Large intestine (tissue), 3 donors: ENCODE measurements around the gene ABCC3. TPM values are rescaled to one million over a fixed set of nuclear protein-coding genes. Genes with fewer than 3 reads are reported as not detected.

Source experiments
- DNase-seq, 2 donors: peaks; one replicate each; pipeline versions ENCODE4 v3.0.0 to v3.0.0-alpha.2; 2013
- H3K27ac ChIP-seq: one replicate; pipeline ENCODE4 v1.5.1; 2013; ENCODE audit warnings: low read length
- H3K27me3 ChIP-seq: 2 replicates; pipeline ENCODE4 v1.6.1; 2013; ENCODE audit warnings: low read length; ENCODE audit not compliant: control insufficient read depth, insufficient read depth
- H3K36me3 ChIP-seq: 2 replicates; pipeline ENCODE4 v1.6.1; 2013; ENCODE audit warnings: low read length; ENCODE audit not compliant: control insufficient read depth, insufficient read depth
- H3K4me1 ChIP-seq: one replicate; pipeline ENCODE4 v1.6.1; 2013; ENCODE audit warnings: low read length; ENCODE audit not compliant: control insufficient read depth, insufficient read depth
- H3K4me3 ChIP-seq: one replicate; pipeline ENCODE4 v1.5.1; 2013; ENCODE audit warnings: low read length
- H3K9me3 ChIP-seq: one replicate; pipeline ENCODE4 v1.6.1; 2013; ENCODE audit warnings: mild to moderate bottlenecking, low read depth, low read length, moderate library complexity; ENCODE audit not compliant: control insufficient read depth
- WGBS: methylation state at CpG from one replicate; pipeline ENCODE4 v1.1.5; 2013; ENCODE audit warnings: low lambda C conversion rate; ENCODE audit not compliant: insufficient coverage; 5-methylcytosine and 5-hydroxymethylcytosine counted together
- polyA plus RNA-seq: library from polyadenylated mRNA; unstranded; fragments of 120-200 nt; gene quantifications from one replicate; pipeline ENCODE4 v1.2.1, GENCODE V29; 2013

ABCC3 gene
- polyA plus RNA-seq, 1 donor = 53.7 TPM

DNA sequence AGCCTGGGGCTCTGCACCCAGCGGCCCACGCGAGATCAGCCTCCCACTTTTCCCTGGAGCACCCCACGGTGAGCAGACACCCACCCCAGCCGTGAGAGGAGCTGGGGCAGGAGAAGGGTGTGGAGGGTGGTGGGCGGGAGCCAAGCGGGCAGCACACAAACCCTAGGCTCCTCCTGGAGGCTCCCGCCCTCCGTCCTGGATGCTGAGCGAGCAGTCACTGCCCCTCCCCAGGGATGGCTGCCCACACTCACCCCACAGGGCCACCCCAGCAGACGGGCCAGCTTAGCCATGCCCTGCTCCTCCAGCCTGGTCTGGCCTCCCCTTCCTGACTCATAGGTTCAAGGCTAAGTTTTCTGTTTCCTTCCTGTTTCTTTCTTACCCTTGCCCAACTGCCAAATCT is 15.7 kb upstream of the ABCC3 start:
- Histone ChIP-seq H3K4me1 (no peaks in the 10 kb centered on the region), H3K4me3 (no peak overlapping the region), H3K27ac (no peak overlapping the region), H3K36me3 (no peaks in the 10 kb centered on the region), H3K27me3 (peaks cover 2% of the 10 kb centered on the region), H3K9me3 (no peaks in the 10 kb centered on the region)
- no peak for DNase-seq
- 57% methylated on average over 1 of the region's 11 CpGs for WGBS

DNA sequence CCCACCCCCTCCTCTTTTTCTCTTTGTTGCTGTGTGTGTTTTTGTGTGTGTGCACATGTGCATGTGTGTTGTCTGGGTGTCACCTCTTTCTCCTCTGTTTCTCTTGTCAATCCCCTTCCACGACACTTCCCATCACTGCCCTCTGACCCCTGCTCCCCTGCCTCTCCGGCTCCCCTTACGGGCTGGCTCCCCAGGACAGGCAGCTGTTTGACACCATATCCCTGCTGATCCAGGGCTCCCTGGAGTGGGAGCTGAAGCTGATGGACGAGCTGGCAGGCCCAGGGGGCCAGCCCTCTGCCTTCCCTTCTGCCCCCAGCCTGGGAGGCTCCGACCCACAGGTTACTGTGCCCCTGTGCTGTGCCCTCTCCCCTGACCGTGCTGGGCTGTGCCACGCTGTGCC is 15.2 kb upstream of the ABCC3 start:
- no peaks in the 10 kb centered on the region for H3K36me3 ChIP-seq
- no peak for DNase-seq
- H3K27ac ChIP-seq = no peak overlapping the region
- H3K4me3 ChIP-seq = no peak overlapping the region
- H3K4me1 ChIP-seq = no peaks in the 10 kb centered on the region
- no peaks in the 10 kb centered on the region for H3K9me3 ChIP-seq
- peaks cover 2% of the 10 kb centered on the region for H3K27me3 ChIP-seq
- no CpG with 5 or more reads among the region's 7 CpGs for WGBS

DNA sequence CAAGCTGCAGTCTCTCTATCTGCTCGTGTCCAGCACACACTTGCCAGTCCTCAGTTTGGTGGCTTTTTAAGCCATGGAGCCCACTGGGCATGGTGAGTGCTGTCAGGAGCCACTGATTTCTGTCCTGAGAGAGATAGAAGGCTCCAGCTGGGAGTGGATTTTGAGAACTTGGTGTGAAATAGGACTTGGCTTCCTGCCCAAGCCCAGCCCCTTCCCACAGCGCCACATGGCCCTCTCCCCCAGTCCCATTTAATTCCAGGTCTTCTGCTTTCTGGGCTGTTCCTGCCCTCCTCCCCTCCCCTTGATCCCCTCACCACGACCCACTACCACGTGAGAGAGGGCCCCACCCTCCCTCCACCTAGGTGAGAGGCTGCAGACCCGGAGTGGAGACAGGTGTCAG is 14.4 kb upstream of the ABCC3 start:
- Histone ChIP-seq H3K9me3 (no peaks in the 10 kb centered on the region), H3K36me3 (no peaks in the 10 kb centered on the region), H3K27me3 (peaks cover 2% of the 10 kb centered on the region), H3K4me1 (no peaks in the 10 kb centered on the region), H3K4me3 (no peak overlapping the region), H3K27ac (no peak overlapping the region)
- no peak for DNase-seq
- no CpG with 5 or more reads among the region's 5 CpGs for WGBS

DNA sequence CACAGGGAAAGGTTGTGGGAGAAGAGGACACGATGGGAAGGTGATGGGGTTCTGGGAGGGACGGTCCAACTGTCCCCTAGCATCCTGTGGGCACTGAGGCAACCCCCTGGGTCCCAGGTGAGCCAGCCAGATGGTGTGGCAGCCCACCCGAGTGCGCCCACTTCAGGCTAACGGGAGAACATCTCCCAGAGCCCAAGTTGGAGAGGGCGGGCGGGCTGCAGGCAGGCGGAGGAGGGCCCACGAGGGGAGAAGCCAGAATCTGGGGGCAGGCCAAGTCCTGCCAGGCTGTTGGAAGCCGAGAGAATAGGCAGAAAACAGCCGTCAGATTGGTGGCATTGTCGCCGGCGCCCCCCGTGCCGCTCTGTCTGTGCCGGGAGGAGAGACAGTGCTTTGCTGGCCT is 13.8 kb upstream of the ABCC3 start:
- Histone ChIP-seq H3K36me3 (no peaks in the 10 kb centered on the region), H3K27me3 (peaks cover 2% of the 10 kb centered on the region), H3K27ac (no peak overlapping the region), H3K4me3 (no peak overlapping the region), H3K4me1 (peaks cover 1% of the 10 kb centered on the region), H3K9me3 (no peaks in the 10 kb centered on the region)
- no peak for DNase-seq
- WGBS = no CpG with 5 or more reads among the region's 17 CpGs

DNA sequence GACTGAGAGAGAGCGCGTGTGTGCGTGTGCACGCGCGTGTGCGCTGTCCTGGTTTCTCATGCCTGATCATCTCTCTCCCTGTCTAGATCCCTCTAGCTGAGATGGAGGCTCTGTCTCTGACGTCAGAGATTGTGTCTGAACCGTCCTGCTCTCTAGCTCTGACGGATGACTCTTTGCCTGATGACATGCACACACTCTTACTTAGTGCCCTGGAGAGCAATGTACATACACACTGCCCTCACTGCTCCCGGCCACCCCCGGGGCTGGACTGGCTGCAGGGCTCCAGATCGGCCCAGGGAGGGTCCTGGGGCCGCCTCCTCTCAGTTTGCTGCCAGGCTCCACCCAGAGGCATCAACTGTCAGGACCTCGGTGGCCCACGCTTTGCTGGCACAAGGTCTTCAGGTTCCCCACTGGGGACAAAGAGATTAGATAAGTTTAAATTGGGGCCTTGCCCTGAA is 13.1 kb upstream of the ABCC3 start:
- H3K4me1 ChIP-seq = peaks cover 6% of the 10 kb centered on the region
- H3K9me3 ChIP-seq = no peaks in the 10 kb centered on the region
- H3K4me3 ChIP-seq = no peak overlapping the region
- H3K36me3 ChIP-seq = no peaks in the 10 kb centered on the region
- DNase-seq = no peak
- no peak overlapping the region for H3K27ac ChIP-seq
- WGBS = no CpG with 5 or more reads among the region's 16 CpGs
- H3K27me3 ChIP-seq = peaks cover 2% of the 10 kb centered on the region

DNA sequence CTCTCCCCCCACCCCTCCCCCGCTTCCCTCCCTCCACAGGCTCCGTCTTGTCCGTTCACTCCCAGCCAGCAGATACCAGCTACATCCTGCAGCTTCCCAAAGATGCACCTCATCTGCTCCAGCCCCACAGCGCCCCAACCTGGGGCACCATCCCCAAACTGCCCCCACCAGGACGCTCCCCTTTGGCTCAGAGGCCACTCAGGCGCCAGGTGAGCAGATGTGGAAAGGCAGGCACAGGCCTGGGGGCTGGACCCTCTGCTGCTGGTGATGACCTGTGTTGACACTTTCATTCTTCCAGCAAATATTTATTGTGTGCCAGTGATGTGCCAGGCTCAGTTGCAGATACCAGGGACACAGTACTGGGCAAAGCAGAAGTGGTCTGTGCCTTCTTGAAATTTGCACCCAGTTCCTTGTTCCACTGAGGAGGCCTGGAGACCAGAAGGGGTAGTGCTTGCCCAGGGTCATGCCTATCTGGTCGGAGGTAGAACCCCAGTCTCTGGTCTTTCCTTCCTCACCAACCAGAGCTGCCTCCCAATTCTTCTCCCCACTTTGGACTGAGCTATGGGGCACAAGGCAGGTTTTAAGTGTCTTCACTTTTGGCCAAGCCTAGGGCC is 10.3 kb upstream of the ABCC3 start:
- Histone ChIP-seq H3K4me3 (no peak overlapping the region), H3K27ac (no peak overlapping the region), H3K27me3 (peaks cover 2% of the 10 kb centered on the region), H3K36me3 (no peaks in the 10 kb centered on the region), H3K4me1 (peaks cover 24% of the 10 kb centered on the region), H3K9me3 (no peaks in the 10 kb centered on the region)
- no CpG with 5 or more reads among the region's 7 CpGs for WGBS
- DNase-seq = no peak

DNA sequence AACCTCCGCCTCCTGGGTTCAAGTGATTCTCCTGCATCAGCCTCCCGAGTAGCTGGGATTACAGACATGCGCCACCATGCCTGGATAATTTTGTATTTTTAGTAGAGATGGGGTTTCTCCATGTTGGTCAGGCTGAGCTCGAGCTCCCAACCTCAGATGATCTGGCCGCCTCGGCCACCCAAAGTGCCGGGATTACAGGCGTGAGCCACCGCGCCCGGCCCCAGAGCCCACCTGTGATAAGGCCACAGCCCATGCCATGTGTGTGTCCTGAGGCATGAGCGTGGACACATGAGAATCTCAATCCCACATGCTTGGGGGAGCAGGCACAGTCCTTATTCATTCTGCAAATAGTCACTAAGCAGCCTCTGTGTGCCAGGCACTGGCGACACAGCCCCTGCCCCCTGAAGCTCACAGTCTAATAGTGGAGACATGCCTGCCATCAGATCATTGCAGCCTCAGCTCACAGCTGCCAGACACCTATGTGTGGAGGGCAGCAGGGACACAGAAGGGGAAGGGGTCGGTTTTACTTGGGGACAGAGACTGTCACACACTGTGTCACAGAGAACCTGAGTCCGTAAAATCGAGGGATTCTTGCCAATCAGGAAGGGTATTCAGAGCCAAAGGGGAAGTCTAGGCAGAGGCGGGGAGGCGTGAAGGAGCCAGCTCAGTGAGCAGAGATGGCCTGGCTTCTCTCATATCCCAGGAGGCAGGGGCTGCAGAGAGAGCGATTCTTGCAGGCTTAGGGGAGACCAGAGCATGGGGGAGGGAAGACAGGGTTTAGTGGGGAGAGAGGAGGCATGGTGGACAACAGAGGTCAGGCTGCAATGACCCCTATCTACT is 9.4 kb upstream of the ABCC3 start:
- Histone ChIP-seq H3K4me3 (no peak overlapping the region), H3K36me3 (no peaks in the 10 kb centered on the region), H3K9me3 (no peaks in the 10 kb centered on the region), H3K4me1 (peaks cover 28% of the 10 kb centered on the region), H3K27ac (no peak overlapping the region), H3K27me3 (peaks cover 2% of the 10 kb centered on the region)
- 93% methylated on average over 3 of the region's 19 CpGs for WGBS
- DNase-seq = no peak

DNA sequence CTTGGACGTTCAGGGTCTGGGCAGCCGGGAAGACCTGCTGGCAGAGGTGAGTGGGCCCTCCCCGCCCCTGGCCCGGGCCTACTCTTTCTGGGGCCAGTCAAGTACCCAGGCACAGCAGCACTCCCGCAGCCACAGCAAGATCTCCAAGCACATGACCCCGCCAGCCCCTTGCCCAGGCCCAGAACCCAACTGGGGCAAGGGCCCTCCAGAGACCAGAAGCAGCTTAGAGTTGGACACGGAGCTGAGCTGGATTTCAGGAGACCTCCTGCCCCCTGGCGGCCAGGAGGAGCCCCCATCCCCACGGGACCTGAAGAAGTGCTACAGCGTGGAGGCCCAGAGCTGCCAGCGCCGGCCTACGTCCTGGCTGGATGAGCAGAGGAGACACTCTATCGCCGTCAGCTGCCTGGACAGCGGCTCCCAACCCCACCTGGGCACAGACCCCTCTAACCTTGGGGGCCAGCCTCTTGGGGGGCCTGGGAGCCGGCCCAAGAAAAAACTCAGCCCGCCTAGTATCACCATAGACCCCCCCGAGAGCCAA is 8.6 kb upstream of the ABCC3 start:
- peaks cover 2% of the 10 kb centered on the region for H3K27me3 ChIP-seq
- peak; percentile 62 to 66 for DNase-seq
- no peak overlapping the region for H3K27ac ChIP-seq
- H3K36me3 ChIP-seq = no peaks in the 10 kb centered on the region
- H3K4me1 ChIP-seq = peaks cover 34% of the 10 kb centered on the region
- no CpG with 5 or more reads among the region's 19 CpGs for WGBS
- no peak overlapping the region for H3K4me3 ChIP-seq
- H3K9me3 ChIP-seq = no peaks in the 10 kb centered on the region

DNA sequence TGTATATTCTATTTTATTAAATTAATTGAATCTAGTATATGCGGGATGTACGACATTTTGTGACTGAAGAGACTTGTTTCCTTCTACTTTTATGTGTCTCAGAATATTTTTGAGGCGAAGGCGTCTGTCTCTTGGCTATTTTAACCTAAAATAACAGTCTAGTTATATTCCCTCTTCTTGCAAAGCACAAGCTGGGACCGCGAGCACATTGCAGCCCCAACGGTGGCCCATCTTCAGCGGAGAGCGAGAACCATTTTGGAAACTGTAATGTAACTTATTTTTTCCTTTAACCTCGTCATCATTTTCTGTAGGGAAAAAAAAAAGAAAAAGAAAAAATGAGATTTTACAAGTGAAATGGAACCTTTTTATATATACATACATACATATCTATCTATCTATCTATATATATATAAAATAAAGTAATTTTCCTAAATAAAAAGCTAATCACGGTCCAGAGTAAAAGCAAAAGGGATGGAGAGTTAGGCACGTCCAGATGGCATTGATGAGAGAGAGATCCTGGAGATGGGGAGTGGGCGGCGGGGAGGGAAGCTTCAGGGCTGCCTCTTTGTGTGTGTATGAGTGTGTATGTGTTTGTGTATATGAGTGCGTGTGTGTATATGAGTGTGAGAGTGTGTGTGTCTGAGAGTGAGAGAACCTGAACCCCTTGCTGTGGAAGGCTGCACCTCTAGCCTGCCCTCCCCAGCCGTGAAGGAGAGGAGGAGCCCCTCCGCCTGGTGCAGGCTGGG is 7.5 kb upstream of the ABCC3 start:
- Histone ChIP-seq H3K9me3 (no peaks in the 10 kb centered on the region), H3K36me3 (no peaks in the 10 kb centered on the region), H3K27me3 (no peaks in the 10 kb centered on the region), H3K4me3 (no peak overlapping the region), H3K4me1 (peaks cover 34% of the 10 kb centered on the region), H3K27ac (peak overlapping the region; percentile 65)
- WGBS = 93% methylated on average over 8 of the region's 17 CpGs
- no peak for DNase-seq
